Middle frontal gyrus (tissue), 1 donor: ENCODE results near the gene FURIN.
A peak's percentile ranks its signal among the peaks of the same experiment; 100 is the strongest.
"Not testable (repeated sequence)": the region's sequence is repeated elsewhere in the genome, so short reads cannot be mapped to it uniquely, and the experiment has no call there.

ENCODE experiments used
- DNase-seq: peaks from one replicate; pipeline ENCODE4 v3.0.0-alpha.2; 2015; ENCODE audit warnings: low spot score; ENCODE audit errors: extremely low spot score

The FURIN gene

DNA sequence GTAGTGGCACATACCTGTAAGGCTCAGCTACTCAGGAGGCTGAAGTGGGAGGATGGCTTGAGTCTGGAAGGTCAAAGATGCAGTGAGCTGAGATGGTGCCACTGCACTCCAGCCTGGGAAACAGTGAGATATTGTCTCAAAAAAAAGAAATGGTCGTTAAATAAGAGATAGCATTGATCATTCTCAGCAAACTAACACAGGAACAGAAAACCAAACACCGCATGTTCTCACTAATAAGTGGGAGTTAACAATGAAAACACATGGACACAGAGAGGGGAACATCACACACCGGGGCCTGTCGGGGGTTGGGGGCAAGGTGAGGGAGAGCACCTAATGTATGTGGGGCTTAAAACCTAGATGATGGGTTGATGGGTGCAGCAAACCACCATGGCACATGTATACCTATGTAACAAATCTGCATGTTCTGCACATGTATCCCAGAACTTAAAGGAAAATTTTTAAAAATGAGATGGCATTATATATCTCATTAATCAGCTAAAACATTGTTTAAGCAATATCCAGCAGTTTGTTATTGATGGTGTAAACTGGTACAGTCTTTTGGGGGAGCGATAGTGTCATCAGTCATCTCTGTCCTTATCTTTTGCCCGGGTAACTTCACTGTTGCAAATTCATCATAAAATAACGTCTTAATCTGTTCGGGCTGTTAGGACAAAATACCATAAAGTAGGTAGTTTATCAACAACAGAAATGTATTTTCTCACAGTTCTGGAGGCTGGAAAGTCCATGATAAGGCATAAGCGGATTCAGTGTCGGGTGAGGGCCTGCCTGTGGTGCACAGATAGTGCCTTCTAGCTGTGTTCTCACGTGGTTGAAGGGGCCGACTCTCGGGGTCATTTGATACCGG, 33.0 kb downstream of the FURIN start:
- DNase-seq, result no peak

DNA sequence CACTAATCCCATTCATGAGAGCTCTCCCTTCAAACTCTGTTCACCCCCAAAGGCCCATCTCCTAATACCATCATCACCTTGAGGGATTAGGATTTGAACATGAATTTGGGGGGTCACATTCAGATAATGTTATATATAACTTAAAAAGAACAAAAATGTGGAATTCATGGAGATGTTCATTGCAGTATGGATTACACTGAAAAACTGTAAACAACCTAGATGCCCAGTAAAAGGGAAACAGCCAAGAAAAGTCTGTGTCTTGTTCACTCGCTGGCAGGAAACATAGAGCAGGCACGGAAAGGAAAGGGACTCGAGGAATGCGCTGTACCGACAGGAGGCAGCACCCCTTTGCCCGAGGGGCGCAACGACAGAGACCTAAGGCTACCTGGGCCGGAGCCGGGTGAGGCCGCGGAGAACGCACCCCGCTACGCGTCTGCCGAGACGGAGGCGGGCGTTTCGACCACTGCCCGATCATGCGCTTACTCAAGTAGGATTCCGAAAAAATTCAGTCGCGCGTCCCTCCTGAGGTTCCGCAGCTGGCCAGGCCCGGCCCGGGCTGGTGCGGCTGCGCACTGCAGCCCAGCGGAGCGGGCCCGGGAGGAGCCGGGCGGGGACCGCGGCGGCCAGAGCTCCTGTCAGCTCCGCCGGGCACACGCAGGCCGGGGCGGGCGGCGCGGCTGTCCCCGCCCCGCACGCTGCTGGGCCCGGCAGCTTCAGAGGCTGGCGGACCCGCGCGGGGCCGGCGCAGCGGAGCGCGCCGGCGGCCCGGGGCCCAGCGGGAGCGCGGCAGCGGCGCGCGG, 33.9 kb downstream of the FURIN start:
- peak; percentile 63 for DNase-seq

DNA sequence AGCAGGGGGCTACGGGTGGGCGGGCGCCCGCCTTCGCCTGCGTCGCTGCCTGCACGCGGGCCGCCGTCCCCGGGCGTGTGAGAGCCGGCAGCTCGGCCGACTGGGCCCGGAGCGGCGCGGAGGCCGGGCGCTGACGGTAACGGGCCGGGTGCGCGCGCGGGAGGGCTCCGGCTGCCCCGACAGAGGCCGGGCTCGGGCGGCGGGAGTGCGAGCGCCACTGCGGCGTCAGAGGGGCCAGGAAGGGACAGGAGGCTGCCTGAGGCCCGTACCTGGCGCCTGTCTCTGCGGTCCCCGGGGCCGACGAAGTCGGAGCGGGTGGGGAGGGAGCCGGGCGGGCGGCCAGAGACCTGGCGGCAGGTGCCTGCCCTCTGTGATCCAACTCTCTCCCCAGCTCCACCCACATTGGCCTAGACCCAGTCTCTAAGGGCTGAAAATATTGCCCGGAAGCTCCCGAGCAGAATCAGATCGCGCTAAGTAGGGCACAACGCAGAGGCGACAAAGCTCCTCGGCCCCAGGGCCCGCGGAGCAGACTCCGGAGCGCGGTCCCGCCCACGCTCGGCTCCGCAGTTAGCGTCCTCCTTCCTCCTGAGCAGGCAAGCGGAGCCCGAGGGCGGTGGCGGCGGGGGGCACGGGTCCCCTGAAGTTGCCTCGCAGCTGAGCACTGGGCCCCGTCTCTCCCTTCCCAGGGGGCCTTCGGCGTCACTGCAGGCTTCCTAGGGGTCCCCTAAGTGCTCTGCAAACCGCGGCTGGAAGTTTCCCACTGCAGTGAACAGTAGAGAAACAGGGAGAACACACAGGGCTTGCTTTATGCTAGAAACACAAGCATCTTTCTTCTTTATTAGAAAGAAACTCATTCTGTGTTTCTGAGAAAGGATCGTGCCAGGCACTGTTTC, 34.7 kb downstream of the FURIN start, which contains the start of gene MAN2A2:
Gene MAN2A2, plus strand, starts transcription at position 463 of the 893 bp plus-strand sequence. CDS start 906 bp downstream, outside the sequence.
- DNase-seq, result peak; percentile 42

DNA sequence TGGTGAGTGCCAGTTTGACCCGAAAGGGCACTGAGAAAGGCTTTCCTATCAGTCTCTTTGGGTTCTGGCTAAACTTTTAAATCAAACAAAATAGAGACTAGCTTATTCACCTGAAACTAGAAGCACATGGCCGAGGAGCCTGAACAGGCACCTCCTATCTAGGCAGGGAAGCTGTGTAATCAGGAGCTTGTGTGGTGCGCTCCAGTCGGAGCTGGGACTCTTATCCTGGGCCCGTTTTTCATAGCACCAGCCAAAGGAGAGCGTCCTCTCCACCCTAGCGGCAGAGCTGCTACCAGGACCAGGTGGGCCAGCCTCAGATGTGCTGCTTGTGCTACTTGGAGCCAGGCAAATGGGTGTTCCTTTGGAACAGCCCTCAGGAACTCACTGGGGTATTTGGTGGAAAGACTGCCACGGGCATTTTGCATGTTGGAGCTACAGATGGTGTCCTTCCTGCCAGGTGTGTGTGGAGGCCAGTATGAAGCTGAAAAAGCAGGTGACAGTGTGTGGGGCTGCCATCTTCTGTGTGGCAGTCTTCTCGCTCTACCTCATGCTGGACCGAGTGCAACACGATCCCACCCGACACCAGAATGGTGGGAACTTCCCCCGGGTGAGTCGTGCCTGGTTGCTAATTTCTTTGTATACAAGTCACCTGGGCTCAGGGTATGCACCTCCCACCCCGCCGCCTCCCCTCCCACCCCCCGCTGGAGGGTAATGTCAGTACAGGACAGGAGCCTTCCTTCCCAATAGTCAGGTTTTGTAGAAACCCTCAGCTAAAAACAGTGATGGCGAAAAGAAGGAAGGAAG, 35.5 kb downstream of the FURIN start:
- no peak for DNase-seq

DNA sequence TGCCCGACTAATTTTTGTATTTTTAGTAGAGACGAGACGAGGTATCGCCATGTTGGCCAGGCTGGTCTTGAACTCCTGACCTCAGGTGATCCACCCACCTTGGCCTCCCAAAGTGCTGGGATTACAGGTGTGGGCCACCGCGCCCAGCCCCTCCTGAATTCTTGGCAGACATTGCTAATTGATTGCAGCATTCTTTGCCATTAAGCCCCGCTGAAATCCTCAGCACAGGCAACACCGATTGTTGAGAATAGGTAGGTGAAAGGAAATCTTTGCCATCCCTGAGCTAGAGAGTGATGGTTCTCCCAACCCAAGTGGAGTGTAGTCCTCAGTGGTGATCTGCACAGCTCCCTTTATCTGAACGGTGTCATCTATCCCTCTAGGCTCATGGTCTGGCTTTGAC, 36.4 kb downstream of the FURIN start:
- DNase-seq, result no peak

DNA sequence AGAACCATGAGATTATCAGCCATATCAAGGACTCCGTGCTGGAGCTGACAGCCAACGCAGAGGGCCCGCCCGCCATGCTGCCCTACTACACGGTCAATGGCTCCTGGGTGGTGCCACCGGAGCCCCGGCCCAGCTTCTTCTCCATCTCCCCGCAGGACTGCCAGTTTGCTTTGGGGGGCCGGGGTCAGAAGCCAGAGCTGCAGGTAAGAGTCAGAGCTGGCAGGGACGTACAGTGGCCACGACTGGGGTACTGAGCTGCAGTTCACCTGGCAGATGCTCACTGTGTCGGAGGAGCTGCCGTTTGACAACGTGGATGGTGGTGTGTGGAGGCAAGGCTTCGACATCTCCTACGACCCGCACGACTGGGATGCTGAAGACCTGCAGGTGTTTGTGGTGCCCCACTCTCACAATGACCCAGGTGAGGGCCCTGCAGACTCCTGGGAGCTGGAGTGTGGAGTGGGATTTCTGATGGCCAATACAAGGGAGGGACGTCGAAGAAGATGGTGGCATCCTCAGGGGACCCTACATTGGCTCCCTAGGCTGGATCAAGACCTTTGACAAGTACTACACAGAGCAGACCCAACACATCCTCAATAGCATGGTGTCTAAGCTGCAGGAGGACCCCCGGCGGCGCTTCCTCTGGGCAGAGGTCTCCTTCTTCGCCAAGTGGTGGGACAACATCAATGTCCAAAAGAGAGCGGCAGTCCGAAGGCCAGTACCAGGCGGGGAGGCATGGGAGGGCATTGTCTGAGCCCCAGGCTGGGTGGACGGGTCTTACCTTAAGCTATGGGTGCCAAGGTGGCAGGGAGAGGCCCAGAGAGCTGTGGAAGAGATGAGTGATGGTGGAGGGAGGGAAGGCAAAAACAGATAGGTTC, 37.2 kb downstream of the FURIN start:
- DNase-seq, result no peak

DNA sequence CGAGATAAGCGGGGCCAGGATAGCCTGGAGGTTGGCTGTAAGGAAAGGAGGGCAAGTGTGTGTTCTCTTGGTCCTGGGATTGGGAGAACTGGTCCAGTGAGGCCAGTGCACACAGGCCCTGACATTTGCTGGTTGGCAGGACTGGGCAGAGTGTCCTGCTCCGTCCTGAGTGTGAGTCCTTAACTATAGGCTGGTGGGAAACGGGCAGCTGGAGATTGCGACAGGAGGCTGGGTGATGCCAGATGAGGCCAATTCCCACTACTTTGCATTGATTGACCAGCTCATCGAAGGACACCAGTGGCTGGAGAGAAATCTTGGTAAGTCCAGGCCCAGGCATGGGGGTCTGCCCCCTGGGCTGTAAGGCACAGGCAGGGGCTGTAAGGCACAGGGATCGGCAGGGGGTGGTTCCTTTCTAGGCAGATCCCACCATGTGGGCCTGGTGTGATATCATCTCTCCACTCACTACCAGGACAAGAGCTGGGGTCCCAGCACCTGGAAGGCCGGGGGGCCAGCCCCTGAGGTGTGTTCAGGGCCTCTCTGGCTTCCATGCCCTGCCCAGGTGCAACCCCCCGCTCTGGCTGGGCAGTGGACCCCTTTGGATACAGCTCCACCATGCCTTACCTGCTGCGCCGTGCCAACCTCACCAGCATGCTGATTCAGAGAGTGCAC, 37.9 kb downstream of the FURIN start:
- no peak for DNase-seq

DNA sequence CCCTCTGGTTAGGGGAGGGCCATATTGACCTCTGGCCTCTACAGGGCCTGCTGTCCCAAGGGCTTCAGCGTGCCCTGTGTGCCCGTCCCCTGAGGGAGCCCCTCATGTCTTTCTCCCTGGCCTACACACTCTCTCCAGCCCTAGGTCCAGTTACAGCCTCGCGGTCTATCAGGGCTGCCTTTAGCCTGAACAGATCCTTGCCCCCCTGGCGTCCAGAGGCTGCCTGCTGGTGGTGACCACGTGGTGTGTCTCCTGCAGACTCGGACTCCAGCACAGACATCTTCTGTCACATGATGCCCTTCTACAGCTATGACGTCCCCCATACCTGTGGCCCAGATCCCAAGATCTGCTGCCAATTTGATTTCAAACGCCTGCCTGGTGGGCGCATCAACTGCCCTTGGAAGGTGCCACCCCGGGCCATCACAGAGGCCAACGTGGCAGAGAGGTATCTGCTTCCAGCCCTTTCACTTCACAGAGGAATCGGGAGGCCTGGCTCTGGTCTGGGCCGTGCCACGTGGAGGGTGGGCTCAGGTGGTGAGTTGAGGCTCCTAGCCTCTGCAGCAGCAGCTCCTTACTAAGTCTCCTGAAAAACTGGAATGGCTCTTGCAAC, 38.8 kb downstream of the FURIN start:
- no peak for DNase-seq

DNA sequence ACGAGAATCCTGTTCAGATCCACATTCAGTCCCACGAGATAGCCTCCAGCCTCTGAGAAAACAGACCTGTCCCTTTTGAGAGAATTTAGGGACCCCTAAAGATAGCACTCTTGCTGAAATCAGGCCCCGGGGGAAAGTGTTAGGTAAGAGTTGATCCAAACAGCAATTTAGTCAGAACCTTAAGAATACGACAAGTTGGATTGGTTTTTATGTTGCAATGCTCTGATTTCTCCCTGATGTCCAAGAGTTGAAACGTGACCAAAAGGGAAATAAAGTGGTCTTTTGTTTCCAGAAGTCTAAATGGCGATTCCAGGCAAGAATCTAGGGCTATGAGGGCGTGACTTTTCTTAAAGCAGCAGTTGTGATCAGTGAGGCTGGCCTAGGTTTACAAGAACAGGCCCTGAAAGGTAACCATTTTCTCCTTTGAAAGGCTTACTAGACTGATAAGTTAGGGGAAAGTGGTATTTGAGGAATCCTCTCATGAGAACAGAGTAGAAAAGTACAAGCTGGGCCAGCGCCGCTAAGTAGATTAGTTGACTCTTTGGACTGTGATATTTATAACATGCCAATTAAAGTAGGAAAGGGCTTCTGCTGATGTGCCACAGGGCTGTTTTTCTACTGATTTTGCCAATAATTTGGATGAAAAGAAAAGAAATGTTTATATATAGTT, 39.6 kb downstream of the FURIN start:
- DNase-seq, result no peak

DNA sequence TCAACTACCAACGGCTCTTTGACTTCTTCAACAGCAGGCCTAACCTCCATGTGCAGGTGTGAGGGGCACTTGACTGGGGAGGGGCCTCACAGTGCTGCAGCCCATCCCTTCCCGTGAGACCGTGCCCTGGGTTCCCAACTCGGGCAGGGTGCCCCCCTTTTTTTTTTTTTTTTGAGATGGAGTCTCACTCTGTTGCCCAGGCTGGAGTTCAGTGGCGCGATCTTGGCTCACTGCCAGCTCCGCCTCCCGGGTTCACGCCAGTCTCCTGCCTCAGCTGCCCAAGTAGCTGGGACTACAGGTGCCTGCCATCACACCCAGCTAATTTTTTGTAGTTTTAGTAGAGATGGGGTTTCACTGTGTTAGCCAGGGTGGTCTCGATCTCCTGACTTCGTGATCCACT, 41.1 kb downstream of the FURIN start:
- DNase-seq, result not testable (repeated sequence)

DNA sequence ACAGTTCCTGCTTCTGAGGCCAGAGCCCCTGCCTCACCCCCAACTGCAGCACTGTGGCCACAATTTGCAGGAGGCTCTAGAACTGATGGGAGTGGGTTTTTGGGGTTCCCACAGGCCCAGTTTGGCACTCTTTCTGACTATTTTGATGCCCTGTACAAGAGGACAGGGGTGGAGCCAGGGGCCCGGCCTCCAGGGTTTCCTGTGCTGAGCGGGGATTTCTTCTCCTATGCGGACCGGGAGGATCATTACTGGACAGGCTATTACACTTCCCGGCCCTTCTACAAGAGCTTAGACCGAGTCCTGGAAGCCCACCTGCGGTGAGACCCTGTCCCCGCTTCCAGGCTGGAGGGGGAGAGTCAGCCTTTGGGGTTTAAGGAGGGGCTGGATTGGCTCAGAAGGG, 41.6 kb downstream of the FURIN start:
- DNase-seq, result no peak

DNA sequence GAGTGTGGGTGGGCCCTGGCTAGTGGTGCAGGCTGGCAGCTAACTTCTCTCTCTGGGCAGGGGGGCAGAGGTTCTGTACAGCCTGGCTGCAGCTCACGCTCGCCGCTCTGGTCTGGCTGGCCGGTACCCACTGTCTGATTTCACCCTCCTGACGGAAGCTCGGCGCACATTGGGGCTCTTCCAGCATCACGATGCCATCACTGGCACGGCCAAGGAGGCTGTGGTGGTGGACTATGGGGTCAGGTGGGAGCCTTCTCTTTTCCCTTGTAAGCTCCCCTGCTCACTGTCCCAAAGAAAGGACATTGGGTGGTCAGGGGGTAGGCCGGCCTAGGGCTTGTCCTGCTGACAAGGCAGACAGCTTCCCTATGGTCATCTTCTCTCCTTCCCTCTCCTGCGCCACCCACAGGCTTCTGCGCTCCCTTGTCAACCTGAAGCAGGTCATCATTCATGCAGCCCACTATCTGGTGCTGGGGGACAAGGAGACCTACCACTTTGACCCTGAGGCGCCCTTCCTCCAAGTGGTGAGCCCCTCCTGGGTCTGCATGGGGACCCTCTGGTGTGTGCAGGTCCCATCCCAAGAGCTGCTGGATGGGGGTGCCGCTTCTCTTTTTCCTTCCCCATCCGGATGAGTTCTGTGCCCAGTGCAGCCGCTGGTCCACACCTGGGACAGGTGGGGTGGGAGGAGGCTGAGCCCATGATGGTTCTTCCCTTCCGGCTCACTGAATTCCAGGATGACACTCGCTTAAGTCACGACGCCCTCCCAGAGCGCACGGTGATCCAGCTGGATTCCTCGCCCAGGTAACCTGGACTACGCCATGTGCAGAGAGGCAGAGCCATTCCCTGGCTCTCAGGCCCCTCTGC, 42.3 kb downstream of the FURIN start:
- DNase-seq, result no peak

DNA sequence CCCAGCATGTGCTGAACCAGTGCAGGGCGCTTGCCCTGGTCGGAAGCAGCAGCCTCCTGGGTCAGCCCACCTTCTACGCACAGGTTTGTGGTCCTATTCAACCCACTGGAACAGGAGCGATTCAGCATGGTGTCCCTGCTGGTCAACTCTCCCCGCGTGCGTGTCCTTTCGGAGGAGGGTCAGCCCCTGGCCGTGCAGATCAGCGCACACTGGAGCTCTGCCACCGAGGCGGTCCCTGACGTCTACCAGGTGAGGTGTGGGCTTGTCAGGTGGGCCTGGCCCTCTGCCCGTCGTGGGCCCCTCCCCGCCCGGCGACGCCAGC, 42.9 kb downstream of the FURIN start:
- DNase-seq, result no peak

DNA sequence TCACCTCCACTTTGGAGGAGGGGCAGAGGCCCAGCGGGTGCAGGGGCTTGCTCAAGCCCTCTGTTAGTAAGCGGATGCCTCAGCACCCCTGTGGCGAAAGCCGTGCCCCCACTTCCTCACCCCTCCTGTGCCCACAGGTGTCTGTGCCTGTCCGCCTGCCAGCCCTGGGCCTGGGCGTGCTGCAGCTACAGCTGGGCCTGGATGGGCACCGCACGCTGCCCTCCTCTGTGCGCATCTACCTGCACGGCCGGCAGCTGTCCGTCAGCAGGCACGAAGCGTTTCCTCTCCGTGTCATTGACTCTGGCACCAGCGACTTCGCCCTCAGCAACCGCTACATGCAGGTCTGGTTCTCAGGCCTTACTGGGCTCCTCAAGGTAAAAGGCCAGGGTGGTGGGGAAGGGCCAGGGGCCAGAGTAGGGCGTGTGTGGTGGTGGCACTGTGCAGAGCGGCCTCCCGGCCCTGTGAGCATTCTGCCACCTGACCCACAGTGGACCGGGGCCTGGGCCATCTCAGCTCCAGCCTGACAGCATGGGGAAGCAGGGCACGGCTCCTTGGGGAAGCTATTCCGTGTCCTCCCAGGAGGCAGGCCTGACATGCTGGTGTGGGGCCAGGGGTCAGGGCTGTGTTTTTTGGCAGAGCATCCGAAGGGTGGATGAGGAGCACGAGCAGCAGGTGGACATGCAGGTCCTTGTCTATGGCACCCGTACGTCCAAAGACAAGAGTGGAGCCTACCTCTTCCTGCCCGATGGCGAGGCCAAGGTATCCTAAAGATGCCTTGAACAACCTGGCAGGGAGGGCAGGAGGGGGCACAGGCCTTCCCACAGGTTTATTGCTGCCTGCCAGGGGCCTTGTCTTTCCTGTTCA, 43.8 kb downstream of the FURIN start:
- no peak for DNase-seq

DNA sequence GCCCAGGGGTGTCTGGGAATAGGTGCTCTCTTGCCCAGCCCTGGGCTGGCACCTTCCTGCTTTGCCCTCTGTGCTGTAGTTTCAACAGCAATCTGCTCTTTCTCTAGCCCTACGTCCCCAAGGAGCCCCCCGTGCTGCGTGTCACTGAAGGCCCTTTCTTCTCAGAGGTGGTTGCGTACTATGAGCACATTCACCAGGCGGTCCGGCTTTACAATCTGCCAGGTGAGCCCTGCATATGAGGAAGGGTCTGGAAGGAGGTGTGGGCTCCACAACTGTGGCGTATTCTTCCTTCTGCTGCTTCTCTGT, 44.3 kb downstream of the FURIN start:
- no peak for DNase-seq

DNA sequence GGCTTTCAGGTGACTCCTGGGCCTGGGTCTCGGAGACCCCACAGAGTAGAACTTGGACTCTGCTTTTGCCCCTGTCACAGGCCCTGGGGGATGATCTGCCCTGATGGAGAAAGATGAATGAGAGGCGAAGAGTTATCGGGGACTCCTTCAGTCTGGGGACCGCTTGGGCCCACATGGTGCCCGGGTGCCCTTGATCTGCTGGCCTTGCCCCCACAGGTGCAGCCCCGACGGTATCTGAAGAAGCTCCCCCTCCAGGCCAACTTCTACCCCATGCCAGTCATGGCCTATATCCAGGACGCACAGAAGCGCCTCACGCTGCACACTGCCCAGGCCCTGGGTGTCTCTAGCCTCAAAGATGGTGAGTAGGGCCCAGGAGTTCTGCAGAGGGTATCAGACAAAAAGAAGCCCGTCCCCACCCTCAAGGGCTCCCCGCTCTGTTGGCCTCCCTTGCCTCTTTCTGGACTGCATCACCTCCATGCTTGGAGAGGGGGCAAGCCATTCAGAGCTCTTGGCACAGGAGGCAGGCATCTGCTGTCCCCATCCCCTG, 45.1 kb downstream of the FURIN start:
- DNase-seq, result no peak
